DND-41 (cell line): ENCODE data around the gene PRPF38B.

Source experiments
- EZH2 ChIP-seq: IDR thresholded peaks from 3 replicates; pipeline ENCODE4 v1.6.1; 2012; ENCODE audit warnings: borderline replicate concordance, low read depth, mild to moderate bottlenecking, moderate library complexity, low read length, inconsistent platforms; ENCODE audit not compliant: severe bottlenecking
- TF ChIP-seq, protein P1 (sequence below): IDR thresholded peaks from 2 replicates; pipeline ENCODE4 v1.5.1; 2012; ENCODE audit warnings: borderline replicate concordance, low read length, moderate library complexity, mild to moderate bottlenecking; ENCODE audit not compliant: poor library complexity, severe bottlenecking; ENCODE audit errors: extremely low read depth

- TF ChIP-seq, protein P1, sequence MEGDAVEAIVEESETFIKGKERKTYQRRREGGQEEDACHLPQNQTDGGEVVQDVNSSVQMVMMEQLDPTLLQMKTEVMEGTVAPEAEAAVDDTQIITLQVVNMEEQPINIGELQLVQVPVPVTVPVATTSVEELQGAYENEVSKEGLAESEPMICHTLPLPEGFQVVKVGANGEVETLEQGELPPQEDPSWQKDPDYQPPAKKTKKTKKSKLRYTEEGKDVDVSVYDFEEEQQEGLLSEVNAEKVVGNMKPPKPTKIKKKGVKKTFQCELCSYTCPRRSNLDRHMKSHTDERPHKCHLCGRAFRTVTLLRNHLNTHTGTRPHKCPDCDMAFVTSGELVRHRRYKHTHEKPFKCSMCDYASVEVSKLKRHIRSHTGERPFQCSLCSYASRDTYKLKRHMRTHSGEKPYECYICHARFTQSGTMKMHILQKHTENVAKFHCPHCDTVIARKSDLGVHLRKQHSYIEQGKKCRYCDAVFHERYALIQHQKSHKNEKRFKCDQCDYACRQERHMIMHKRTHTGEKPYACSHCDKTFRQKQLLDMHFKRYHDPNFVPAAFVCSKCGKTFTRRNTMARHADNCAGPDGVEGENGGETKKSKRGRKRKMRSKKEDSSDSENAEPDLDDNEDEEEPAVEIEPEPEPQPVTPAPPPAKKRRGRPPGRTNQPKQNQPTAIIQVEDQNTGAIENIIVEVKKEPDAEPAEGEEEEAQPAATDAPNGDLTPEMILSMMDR, result no peak
- no peak for TF ChIP-seq EZH2
Observed at GRCh38 chr1:108646265-108646647, 45.9 kb upstream of the PRPF38B start.
